Stimulated activated CD4-positive, alpha-beta T cell treated with anti-CD3 and anti-CD28 coated beads, Interleukin-12 subunit alpha, Interleukin-12 subunit beta, amount 100 ng/mL, for 24 hours (primary cell): ENCODE measurements around the gene MEGF6.

ENCODE experiments used
- DNase-seq, 2 experiments: peaks; one replicate each; pipeline ENCODE4 v3.0.0-alpha.2; 2020; ENCODE audit warnings: low read depth in 2 of 2

Gene MEGF6

GRCh38 chr1:3552751-3553150, 58.6 kb downstream of the MEGF6 start:
- no peak for DNase-seq

- no peak for DNase-seq
Measured at GRCh38 chr1:3552176-3552575, 59.1 kb downstream of the MEGF6 start.

- no peak for DNase-seq
Measured at GRCh38 chr1:3551711-3552110, 59.6 kb downstream of the MEGF6 start.

- DNase-seq = no peak
Measured at GRCh38 chr1:3551290-3551678, 60.0 kb downstream of the MEGF6 start.

- DNase-seq = no peak
Measured at GRCh38 chr1:3550511-3551289, 60.6 kb downstream of the MEGF6 start.

GRCh38 chr1:3548895-3549294, 62.4 kb downstream of the MEGF6 start:
- DNase-seq = no peak

GRCh38 chr1:3548156-3548893, 63.0 kb downstream of the MEGF6 start:
- DNase-seq = no peak

GRCh38 chr1:3547055-3548005, 64.0 kb downstream of the MEGF6 start:
- DNase-seq = no peak

GRCh38 chr1:3546048-3546384, 65.3 kb downstream of the MEGF6 start:
- no peak for DNase-seq

GRCh38 chr1:3545363-3546047, 65.8 kb downstream of the MEGF6 start:
- DNase-seq = no peak

GRCh38 chr1:3544040-3544977, 67.0 kb downstream of the MEGF6 start:
- DNase-seq = no peak

GRCh38 chr1:3543076-3544039, 68.0 kb downstream of the MEGF6 start:
- no peak for DNase-seq

GRCh38 chr1:3542676-3543075, 68.6 kb downstream of the MEGF6 start:
- DNase-seq = no peak

- no peak for DNase-seq
Measured at GRCh38 chr1:3541936-3542335, 69.4 kb downstream of the MEGF6 start.

GRCh38 chr1:3541465-3541864, 69.8 kb downstream of the MEGF6 start:
- no peak for DNase-seq

GRCh38 chr1:3540876-3541275, 70.4 kb downstream of the MEGF6 start:
- no peak for DNase-seq

GRCh38 chr1:3539707-3540425, 71.4 kb downstream of the MEGF6 start:
- no peak for DNase-seq

GRCh38 chr1:3537359-3537758, 73.9 kb downstream of the MEGF6 start:
- no peak for DNase-seq
